Measurements from ENCODE around the gene CCDC92B. TPM values are rescaled to one million over a fixed set of nuclear protein-coding genes. Genes with fewer than 3 reads are reported as not detected.

The CCDC92B gene
- total and polyA plus RNA-seq, 9 of the 15 experiments (the other 6 are each of a cell fraction or from before 2014, with no cell fraction given), result not detected

GRCh38 chr17:2778489-2778888, 29.0 kb upstream of the CCDC92B start:
- Histone ChIP-seq H3K36me3 (ENCODE audit: control insufficient read depth, insufficient read depth, low read length) (no peaks in the 10 kb centered on the region), H3K27me3 (ENCODE audit: control insufficient read depth in 2 of 2, insufficient read depth in 2 of 2, low read length in 2 of 2) (peaks cover 3 to 9% of the 10 kb centered on the region in 2 experiments; a peak in 2 of 5 replicates), H3K4me3 (no peak overlapping the region), H3K9me3 (replicated peaks; ENCODE audit: control insufficient read depth, insufficient read depth, low read depth, low read length) (no peaks in the 10 kb centered on the region), H3K9me1 (ENCODE audit: control insufficient read depth, insufficient read depth, low read length) (no peaks in the 10 kb centered on the region), H4K20me1 (replicated peaks; ENCODE audit: control insufficient read depth, insufficient read depth, low read length) (no peaks in the 10 kb centered on the region; the same call in 1 of the 2 replicates), H3K4me2 (ENCODE audit: insufficient read depth, low read length) (no peak overlapping the region), H3K4me1 (replicated peaks in 1 of 2; ENCODE audit: control insufficient read depth in 2 of 2, insufficient read depth in 2 of 2, low read length in 2 of 2) (peaks cover 0 to 6% of the 10 kb centered on the region in 2 experiments; a peak in 1 of 5 replicates), H2AFZ (ENCODE audit: low read depth, low read length) (no peak overlapping the region), H3K79me2 (ENCODE audit: control insufficient read depth, insufficient read depth, low read length) (no peaks in the 10 kb centered on the region), H3K27ac (ENCODE audit: extremely low read depth, low read depth, low read length) (no peak overlapping the region), H3K9ac (ENCODE audit: insufficient read depth in 1 of 2, low read depth in 2 of 2, low read length in 2 of 2) (no peak overlapping the region)
- intact Hi-C loops (cut with micrococcal nuclease) (no loop called here), in situ Hi-C loops (cut with MboI) (no loop called here)
- no peak for ATAC-seq
- 2% methylated on average over 5 of the region's 6 CpGs for WGBS (ENCODE audit: insufficient coverage, low coverage, missing lambda C conversion rate)
- no peak for DNase-seq (ENCODE audit: extremely low read depth in 1 of 4, low spot score in 3 of 4)
- FAIRE-seq, result no peak
- ChIA-PET POLR2A (no interaction called here), CTCF (ENCODE audit: low intra/inter-chr PET ratio) (no interaction called here)
- BruUV-seq (replicated peaks), result no TSS peak
- no peak for TF ChIP-seq ZNF668 (CRISPR knock-in tag; IDR thresholded peaks at IDR 0.05)
- no peak for TF ChIP-seq HNRNPH1 (optimal IDR thresholded peaks at IDR 0.05; ENCODE audit: low read depth, low read length)
- TF ChIP-seq, protein P1, sequence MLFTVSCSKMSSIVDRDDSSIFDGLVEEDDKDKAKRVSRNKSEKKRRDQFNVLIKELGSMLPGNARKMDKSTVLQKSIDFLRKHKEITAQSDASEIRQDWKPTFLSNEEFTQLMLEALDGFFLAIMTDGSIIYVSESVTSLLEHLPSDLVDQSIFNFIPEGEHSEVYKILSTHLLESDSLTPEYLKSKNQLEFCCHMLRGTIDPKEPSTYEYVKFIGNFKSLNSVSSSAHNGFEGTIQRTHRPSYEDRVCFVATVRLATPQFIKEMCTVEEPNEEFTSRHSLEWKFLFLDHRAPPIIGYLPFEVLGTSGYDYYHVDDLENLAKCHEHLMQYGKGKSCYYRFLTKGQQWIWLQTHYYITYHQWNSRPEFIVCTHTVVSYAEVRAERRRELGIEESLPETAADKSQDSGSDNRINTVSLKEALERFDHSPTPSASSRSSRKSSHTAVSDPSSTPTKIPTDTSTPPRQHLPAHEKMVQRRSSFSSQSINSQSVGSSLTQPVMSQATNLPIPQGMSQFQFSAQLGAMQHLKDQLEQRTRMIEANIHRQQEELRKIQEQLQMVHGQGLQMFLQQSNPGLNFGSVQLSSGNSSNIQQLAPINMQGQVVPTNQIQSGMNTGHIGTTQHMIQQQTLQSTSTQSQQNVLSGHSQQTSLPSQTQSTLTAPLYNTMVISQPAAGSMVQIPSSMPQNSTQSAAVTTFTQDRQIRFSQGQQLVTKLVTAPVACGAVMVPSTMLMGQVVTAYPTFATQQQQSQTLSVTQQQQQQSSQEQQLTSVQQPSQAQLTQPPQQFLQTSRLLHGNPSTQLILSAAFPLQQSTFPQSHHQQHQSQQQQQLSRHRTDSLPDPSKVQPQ (CRISPR knock-in tag; IDR thresholded peaks at IDR 0.05; ENCODE audit: borderline replicate concordance), result no peak
- TF ChIP-seq ZNF212 (CRISPR knock-in tag; IDR thresholded peaks at IDR 0.05), result no peak
- no peak for TF ChIP-seq HLTF (IDR thresholded peaks at IDR 0.05)
- TF ChIP-seq NFE2L1 (tag; IDR thresholded peaks at IDR 0.05; ENCODE audit: borderline replicate concordance, low read depth), result no peak
- no peak for TF ChIP-seq FOXM1 (IDR thresholded peaks at IDR 0.05; ENCODE audit: low read depth)
- no peak for TF ChIP-seq FOXM1 (CRISPR knock-in tag; IDR thresholded peaks at IDR 0.05; ENCODE audit: low read depth)
- no peak for TF ChIP-seq MLX (CRISPR knock-in tag; conservative IDR thresholded peaks at IDR 0.05)
- no peak for TF ChIP-seq ZKSCAN8 (CRISPR knock-in tag; IDR thresholded peaks at IDR 0.05)
- no peak for TF ChIP-seq FOXK1 (CRISPR knock-in tag; IDR thresholded peaks at IDR 0.05; ENCODE audit: borderline replicate concordance)
- TF ChIP-seq ZBTB12 (CRISPR knock-in tag; IDR thresholded peaks at IDR 0.05), result no peak
